ENCODE measurements around the gene CDK2. TPM values are rescaled to one million over a fixed set of nuclear protein-coding genes. Genes with fewer than 3 reads are reported as not detected.
"Not testable (repeated sequence)": the region's sequence is repeated elsewhere in the genome, so short reads cannot be mapped to it uniquely, and the experiment has no call there.

CDK2 gene
- 34.7 and 43.3 TPM in 2 replicates for polyA plus RNA-seq (2012; rRNA removed)
- polyA plus RNA-seq (2012; cell fraction: cytosol; rRNA removed) = 21.7 and 27.5 TPM in 2 replicates
- 81.1 and 115 TPM in 2 replicates for polyA plus RNA-seq (2012; cell fraction: nucleus; rRNA removed)

DNA sequence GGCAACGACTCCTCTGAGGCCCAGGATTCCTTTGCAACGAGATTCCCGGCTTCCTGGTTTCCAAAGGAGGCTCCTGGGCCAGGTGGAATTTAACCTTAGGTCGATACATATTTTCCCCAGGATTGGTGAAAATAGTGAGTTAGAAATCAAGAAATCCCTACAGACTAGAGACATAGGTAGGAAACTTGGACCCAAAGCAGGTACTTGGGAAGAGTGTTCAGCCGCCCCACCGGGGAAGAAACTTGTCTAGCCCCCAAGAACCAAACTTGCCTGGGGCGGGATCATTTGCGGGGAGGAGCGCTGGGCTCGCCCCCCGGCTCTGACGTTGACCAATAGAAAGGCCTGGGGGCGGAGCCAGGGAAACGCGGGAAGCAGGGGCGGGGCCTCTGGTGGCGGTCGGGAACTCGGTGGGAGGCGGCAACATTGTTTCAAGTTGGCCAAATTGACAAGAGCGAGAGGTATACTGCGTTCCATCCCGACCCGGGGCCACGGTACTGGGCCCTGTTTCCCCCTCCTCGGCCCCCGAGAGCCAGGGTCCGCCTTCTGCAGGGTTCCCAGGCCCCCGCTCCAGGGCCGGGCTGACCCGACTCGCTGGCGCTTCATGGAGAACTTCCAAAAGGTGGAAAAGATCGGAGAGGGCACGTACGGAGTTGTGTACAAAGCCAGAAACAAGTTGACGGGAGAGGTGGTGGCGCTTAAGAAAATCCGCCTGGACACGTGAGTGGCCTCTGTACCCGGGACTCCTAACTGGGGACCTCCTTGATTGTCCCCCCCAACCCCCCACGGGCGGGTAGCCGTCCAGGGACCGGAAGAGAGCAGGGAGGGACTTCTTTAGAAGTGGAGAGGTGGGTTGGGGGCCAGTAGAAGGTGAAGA is at the start of gene CDK2:
Gene CDK2, plus strand, starts transcription at position 423 of the 874 bp plus-strand sequence. Its CDS starts 179 bp downstream, at position 602.
- Histone ChIP-seq H3F3A (replicated peaks; ENCODE audit: insufficient read depth) (peaks cover 10% of the 10 kb centered on the region), H3K27ac (ENCODE audit: low read depth in 2 of 2, low read length in 1 of 2) (peak within 1 kb of the TSS; percentile 54 to 61; a peak in 3 of 4 replicates), H3K36me3 (replicated peaks in 1 of 2; ENCODE audit: control insufficient read depth in 1 of 2, insufficient read depth in 2 of 2, low read length in 1 of 2) (peaks cover 8 to 10% of the 10 kb centered on the region in 2 experiments), H3K9me3 (no peaks in the 10 kb centered on the region), H3K4me2 (peak within 1 kb of the TSS; percentile 91), H4K20me1 (ENCODE audit: insufficient read depth) (no peaks in the 10 kb centered on the region), H3K9ac (peak within 1 kb of the TSS; percentile 93), H3K27me3 (ENCODE audit: insufficient read depth) (no peaks in the 10 kb centered on the region), H3K79me2 (ENCODE audit: insufficient read depth) (peaks cover 27% of the 10 kb centered on the region), H3K4me1 (ENCODE audit: control insufficient read depth in 1 of 2, insufficient read depth in 2 of 2, low read depth in 1 of 2, low read length in 1 of 2) (peaks cover 14 to 20% of the 10 kb centered on the region in 2 experiments; a peak in 3 of 4 replicates), H3K9me2 (no peaks in the 10 kb centered on the region), H3K4me3 (ENCODE audit: low read depth in 2 of 2, low read length in 1 of 2) (peak within 1 kb of the TSS; percentile 89 to 93), H2AFZ (ENCODE audit: low read depth) (peak within 1 kb of the TSS; percentile 98)
- POLR2A ChIA-PET = no interaction called here
- WGBS (ENCODE audit: low lambda C conversion rate) = under 1% methylated on average over 39 of the region's 45 CpGs
- TF ChIP-seq POLR2AphosphoS5 (IDR thresholded peaks at IDR 0.05; ENCODE audit: low read depth, low read length) (peak; percentile 83; the same call in 1 of the 2 replicates), MEF2A (IDR thresholded peaks at IDR 0.05; ENCODE audit: borderline replicate concordance, low read depth) (no peak), MXI1 (IDR thresholded peaks at IDR 0.05; ENCODE audit: low read depth, low read length) (peak; percentile 48; the same call in 1 of the 2 replicates), ELF1 (IDR thresholded peaks at IDR 0.05) (peak; percentile 47; the same call in 1 of the 2 replicates), RFX5 (IDR thresholded peaks at IDR 0.05; ENCODE audit: low read length) (no peak), TCF12 (IDR thresholded peaks at IDR 0.05) (no peak), SMC3 (IDR thresholded peaks at IDR 0.05; ENCODE audit: low read depth, low read length) (no peak), CHD2 (IDR thresholded peaks at IDR 0.05; ENCODE audit: low read length, partially characterized antibody) (no peak), JUND (IDR thresholded peaks at IDR 0.05) (no peak), TEAD4 (IDR thresholded peaks at IDR 0.05; ENCODE audit: borderline replicate concordance, insufficient read depth) (no peak), SIN3A (IDR thresholded peaks at IDR 0.05; ENCODE audit: borderline replicate concordance, low read depth, low read length) (peak; percentile 73; the same call in 1 of the 2 replicates)
- TF ChIP-seq, protein P1, sequence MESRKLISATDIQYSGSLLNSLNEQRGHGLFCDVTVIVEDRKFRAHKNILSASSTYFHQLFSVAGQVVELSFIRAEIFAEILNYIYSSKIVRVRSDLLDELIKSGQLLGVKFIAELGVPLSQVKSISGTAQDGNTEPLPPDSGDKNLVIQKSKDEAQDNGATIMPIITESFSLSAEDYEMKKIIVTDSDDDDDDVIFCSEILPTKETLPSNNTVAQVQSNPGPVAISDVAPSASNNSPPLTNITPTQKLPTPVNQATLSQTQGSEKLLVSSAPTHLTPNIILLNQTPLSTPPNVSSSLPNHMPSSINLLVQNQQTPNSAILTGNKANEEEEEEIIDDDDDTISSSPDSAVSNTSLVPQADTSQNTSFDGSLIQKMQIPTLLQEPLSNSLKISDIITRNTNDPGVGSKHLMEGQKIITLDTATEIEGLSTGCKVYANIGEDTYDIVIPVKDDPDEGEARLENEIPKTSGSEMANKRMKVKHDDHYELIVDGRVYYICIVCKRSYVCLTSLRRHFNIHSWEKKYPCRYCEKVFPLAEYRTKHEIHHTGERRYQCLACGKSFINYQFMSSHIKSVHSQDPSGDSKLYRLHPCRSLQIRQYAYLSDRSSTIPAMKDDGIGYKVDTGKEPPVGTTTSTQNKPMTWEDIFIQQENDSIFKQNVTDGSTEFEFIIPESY (IDR thresholded peaks at IDR 0.05; ENCODE audit: borderline replicate concordance, low read depth) = no peak
- TF ChIP-seq, protein P2, sequence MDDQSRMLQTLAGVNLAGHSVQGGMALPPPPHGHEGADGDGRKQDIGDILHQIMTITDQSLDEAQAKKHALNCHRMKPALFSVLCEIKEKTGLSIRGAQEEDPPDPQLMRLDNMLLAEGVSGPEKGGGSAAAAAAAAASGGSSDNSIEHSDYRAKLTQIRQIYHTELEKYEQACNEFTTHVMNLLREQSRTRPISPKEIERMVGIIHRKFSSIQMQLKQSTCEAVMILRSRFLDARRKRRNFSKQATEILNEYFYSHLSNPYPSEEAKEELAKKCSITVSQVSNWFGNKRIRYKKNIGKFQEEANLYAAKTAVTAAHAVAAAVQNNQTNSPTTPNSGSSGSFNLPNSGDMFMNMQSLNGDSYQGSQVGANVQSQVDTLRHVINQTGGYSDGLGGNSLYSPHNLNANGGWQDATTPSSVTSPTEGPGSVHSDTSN (IDR thresholded peaks at IDR 0.05) = no peak
- DNase-seq = peak; percentile 95
- CTCF ChIA-PET = interaction anchor here (0.6 kb wide), 2 partner anchors 26 to 29 kb away, joined by 3 read pairs; no protein-coding TSS in a partner anchor

DNA sequence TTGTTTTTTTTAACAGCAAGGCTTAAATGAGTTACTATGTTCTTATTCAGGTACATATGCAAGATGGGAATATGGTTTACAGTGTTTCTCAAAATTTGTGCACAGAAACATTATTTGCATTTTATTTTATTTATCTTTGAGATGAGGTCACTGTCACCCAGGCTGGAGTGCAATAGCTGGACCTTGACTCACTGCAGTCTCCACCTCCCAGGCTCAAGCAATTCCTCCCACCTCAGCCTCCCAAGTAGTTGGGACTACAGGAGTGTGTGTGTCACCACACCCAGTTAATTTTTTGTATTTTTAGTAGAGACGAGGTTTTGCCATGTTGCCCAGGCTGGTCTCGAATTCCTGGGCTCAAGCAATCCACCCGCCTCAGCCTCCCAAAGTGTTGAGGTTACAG is 47.6 kb upstream of the CDK2 start:
- peak overlapping the region in 1 of 2 experiments; percentile 55; a peak in 2 of 4 replicates for H3K27ac ChIP-seq (ENCODE audit: low read depth in 2 of 2, low read length in 1 of 2)
- H4K20me1 ChIP-seq (ENCODE audit: insufficient read depth); H3K4me3 ChIP-seq (ENCODE audit: low read depth in 2 of 2, low read length in 1 of 2); CTCF ChIA-PET; H3K27me3 ChIP-seq (ENCODE audit: insufficient read depth); H3K4me1 ChIP-seq (ENCODE audit: control insufficient read depth in 1 of 2, insufficient read depth in 2 of 2, low read depth in 1 of 2, low read length in 1 of 2); H3K4me2 ChIP-seq; H3K9me2 ChIP-seq; DNase-seq; POLR2A ChIA-PET; H3K9ac ChIP-seq; H2AFZ ChIP-seq (ENCODE audit: low read depth); H3K9me3 ChIP-seq: not testable (repeated sequence)
- H3K36me3 ChIP-seq (replicated peaks in 1 of 2; ENCODE audit: control insufficient read depth in 1 of 2, insufficient read depth in 2 of 2, low read length in 1 of 2) = peaks cover 4 to 16% of the 10 kb centered on the region in 2 experiments
- 71% methylated on average over 3 of the region's 3 CpGs for WGBS (ENCODE audit: low lambda C conversion rate)
- peaks cover 19% of the 10 kb centered on the region for H3F3A ChIP-seq (replicated peaks; ENCODE audit: insufficient read depth)
- peaks cover 96% of the 10 kb centered on the region for H3K79me2 ChIP-seq (ENCODE audit: insufficient read depth)
